Activated CD4-positive, alpha-beta T cell treated with anti-CD3 and anti-CD28 coated beads for 36 hours (primary cell): Measurements from ENCODE around the gene MLLT1. TPM values are rescaled to one million over a fixed set of nuclear protein-coding genes. Genes with fewer than 3 reads are reported as not detected.

ENCODE experiments used
- ATAC-seq: fragments of 200-7000 bp; cut with Tn5 transposase; one replicate; pipeline ENCODE4 v1.10.0; 2021; ENCODE audit warnings: mild to moderate bottlenecking, moderate library complexity
- CTCF ChIA-PET: fragments of 350-600 bp; sonication (Branson Sonifier 250); formaldehyde crosslinking; loops from one replicate; lab custom pipeline; 2021; ENCODE audit warnings: antibody characterized with exemption; lab: Charles Lee
- POLR2A ChIA-PET: fragments of 350-600 bp; sonication (Branson Sonifier 250); formaldehyde crosslinking; loops from one replicate; lab custom pipeline; 2021; ENCODE audit warnings: antibody characterized with exemption, inconsistent platforms; lab: Charles Lee
- DNase-seq: peaks from one replicate; pipeline ENCODE4 v3.0.0-alpha.2; 2020
- H3K27ac Mint-ChIP-seq: one replicate; pipeline ENCODE4 v1.8.0; 2021; ENCODE audit warnings: mixed read lengths
- H3K27me3 Mint-ChIP-seq: one replicate; pipeline ENCODE4 v1.8.0; 2021; ENCODE audit warnings: mixed read lengths
- H3K36me3 Mint-ChIP-seq: one replicate; pipeline ENCODE4 v1.8.0; 2021; ENCODE audit warnings: low read depth, mixed read lengths
- H3K4me1 Mint-ChIP-seq: one replicate; pipeline ENCODE4 v1.8.0; 2021; ENCODE audit warnings: mixed read lengths
- H3K4me3 Mint-ChIP-seq: one replicate; pipeline ENCODE4 v1.8.0; 2021; ENCODE audit warnings: mild to moderate bottlenecking, moderate library complexity, mixed read lengths
- H3K9me3 Mint-ChIP-seq: one replicate; pipeline ENCODE4 v1.8.0; 2021; ENCODE audit warnings: low read depth, mixed read lengths
- intact Hi-C, 2 experiments: fragments of 100-400 bp; cut with DNase I in 1 of 2; cut with micrococcal nuclease in 1 of 2; formaldehyde crosslinking; loops; one replicate each; pipeline versions ENCODE4 v1.14.2 to v1.15.1; 2022 to 2024; cut with DNase I, micrococcal nuclease
- total RNA-seq, 2 experiments: library from RNA; stranded (reverse); gene quantifications; one replicate each; pipeline ENCODE4 v1.2.3, GENCODE V29; 2021

MLLT1 gene
- total RNA-seq, 2 experiments from 2014 or later = 45.0 to 46.6 TPM

GRCh38 chr19:6211632-6212402, 68.0 kb downstream of the MLLT1 start:
- no peaks in the 10 kb centered on the region for H3K4me1 Mint-ChIP-seq
- CTCF ChIA-PET = interaction anchor here (0.5 kb wide), 1 partner anchor 86 kb away, joined by 3 read pairs; no protein-coding TSS in a partner anchor
- H3K36me3 Mint-ChIP-seq = peaks cover 5% of the 10 kb centered on the region
- H3K27me3 Mint-ChIP-seq = no peaks in the 10 kb centered on the region
- no peak overlapping the region for H3K27ac Mint-ChIP-seq
- POLR2A ChIA-PET = no interaction called here
- DNase-seq (no peak), ATAC-seq (no peak)
- intact Hi-C loops = no loop called here
- no peaks in the 10 kb centered on the region for H3K9me3 Mint-ChIP-seq
- H3K4me3 Mint-ChIP-seq = no peak overlapping the region

- ATAC-seq (no peak), DNase-seq (no peak)
- Mint-ChIP-seq H3K36me3 (peaks cover 5% of the 10 kb centered on the region), H3K9me3 (no peaks in the 10 kb centered on the region), H3K27ac (no peak overlapping the region), H3K27me3 (no peaks in the 10 kb centered on the region), H3K4me3 (no peak overlapping the region), H3K4me1 (no peaks in the 10 kb centered on the region)
- intact Hi-C loops = no loop called here
- CTCF ChIA-PET = interaction anchor here (0.5 kb wide), 2 partner anchors 85 to 327 kb away, joined by 3 read pairs; no protein-coding TSS in a partner anchor
- POLR2A ChIA-PET = no interaction called here
These were observed 68.8 kb downstream of the MLLT1 start for GRCh38 chr19:6210721-6211600.

GRCh38 chr19:6210091-6210490, 69.7 kb downstream of the MLLT1 start:
- intact Hi-C loops = no loop called here
- Mint-ChIP-seq H3K27ac (no peak overlapping the region), H3K27me3 (no peaks in the 10 kb centered on the region), H3K9me3 (no peaks in the 10 kb centered on the region), H3K36me3 (peaks cover 5% of the 10 kb centered on the region), H3K4me3 (no peak overlapping the region), H3K4me1 (no peaks in the 10 kb centered on the region)
- no peak for ATAC-seq
- DNase-seq = no peak
- POLR2A ChIA-PET = no interaction called here
- CTCF ChIA-PET = no interaction called here

DNA sequence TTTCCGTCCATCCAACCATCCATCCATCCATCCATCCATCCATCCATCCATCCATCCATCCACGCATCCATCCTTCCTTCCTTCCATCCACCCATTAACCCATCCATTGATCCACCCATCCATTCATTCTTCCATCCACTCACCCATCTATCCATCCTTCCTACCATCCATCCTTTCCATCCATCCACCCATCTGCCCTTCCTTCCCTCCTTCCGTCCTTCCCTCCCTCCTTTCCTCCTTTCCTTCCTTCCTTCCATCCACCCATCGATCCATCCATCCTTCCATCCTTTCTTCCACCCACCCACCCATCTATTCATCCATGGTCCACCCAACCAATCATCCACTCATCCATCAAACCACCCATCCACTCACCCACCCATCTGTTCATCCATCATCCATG, 70.1 kb downstream of the MLLT1 start:
- POLR2A ChIA-PET = interaction anchor here (0.6 kb wide), 2 partner anchors 83 to 100 kb away, joined by 3 to 4 read pairs; no protein-coding TSS in a partner anchor
- no peak for ATAC-seq

GRCh38 chr19:6209233-6209632, 70.5 kb downstream of the MLLT1 start:
- POLR2A ChIA-PET = interaction anchor here (0.6 kb wide), 2 partner anchors 83 to 100 kb away, joined by 3 to 4 read pairs; no protein-coding TSS in a partner anchor
- Mint-ChIP-seq H3K27ac (no peak overlapping the region), H3K9me3 (no peaks in the 10 kb centered on the region), H3K36me3 (peaks cover 5% of the 10 kb centered on the region), H3K4me1 (no peaks in the 10 kb centered on the region), H3K4me3 (no peak overlapping the region), H3K27me3 (no peaks in the 10 kb centered on the region)
- CTCF ChIA-PET = interaction anchor here (0.8 to 1.6 kb wide), 2 partner anchors 9 to 541 kb away, joined by 3 to 5 read pairs; no protein-coding TSS in a partner anchor
- intact Hi-C loops = no loop called here
- DNase-seq (no peak), ATAC-seq (no peak)

More for the DNA sequence above, 70.1 kb downstream of the MLLT1 start:
- Mint-ChIP-seq H3K27me3 (no peaks in the 10 kb centered on the region), H3K27ac (no peak overlapping the region), H3K36me3 (peaks cover 5% of the 10 kb centered on the region), H3K4me1 (no peaks in the 10 kb centered on the region), H3K4me3 (no peak overlapping the region), H3K9me3 (no peaks in the 10 kb centered on the region)
- intact Hi-C loops = no loop called here
- CTCF ChIA-PET = interaction anchor here (1.6 kb wide), 1 partner anchor 9 kb away, joined by 5 read pairs; no protein-coding TSS in a partner anchor
- no peak for DNase-seq

DNA sequence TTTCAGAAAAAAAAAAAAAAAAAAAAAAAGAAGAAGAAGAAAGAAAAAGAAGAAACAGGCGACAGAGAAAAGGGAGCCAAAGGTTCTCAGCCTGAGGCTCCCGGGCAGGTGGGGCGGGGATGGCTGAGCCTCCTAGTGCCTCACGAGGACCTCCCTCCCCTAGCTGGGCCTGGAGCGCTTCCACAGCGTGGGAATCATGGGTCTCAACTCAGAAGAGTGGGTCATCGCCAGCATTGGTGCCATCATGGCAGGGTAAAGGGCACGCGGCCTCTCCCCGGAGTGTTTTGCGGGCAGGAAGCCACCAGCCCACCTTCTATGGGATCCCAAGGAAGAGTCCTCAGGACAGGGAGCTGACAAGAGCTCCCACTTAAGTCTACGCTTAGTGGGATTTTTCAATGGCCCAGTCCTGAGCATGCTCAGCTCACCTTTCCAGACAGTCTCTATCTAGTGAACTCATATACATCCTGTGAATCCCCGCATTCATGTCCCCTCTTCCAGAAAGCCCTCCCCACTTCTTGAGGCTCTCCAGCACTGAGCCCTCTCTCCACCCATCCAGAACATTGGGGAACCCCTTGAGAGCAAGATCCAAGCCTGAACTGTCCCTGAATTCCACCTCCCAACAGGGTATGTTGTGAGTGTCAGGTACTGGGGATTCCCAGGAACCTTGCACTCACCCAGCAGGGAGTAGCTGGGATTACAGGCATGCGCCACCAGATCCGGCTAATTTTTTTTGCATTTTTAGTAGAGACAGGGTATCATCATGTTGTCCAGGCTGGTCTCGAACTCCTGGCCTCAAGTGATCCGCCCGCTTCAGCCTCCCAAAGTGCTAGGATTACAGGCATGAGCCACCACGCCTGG, 74.7 kb downstream of the MLLT1 start:
- no peaks in the 10 kb centered on the region for H3K4me1 Mint-ChIP-seq
- no peaks in the 10 kb centered on the region for H3K9me3 Mint-ChIP-seq
- intact Hi-C loops = no loop called here
- H3K27ac Mint-ChIP-seq = no peak overlapping the region
- no peak for DNase-seq
- CTCF ChIA-PET = interaction anchor here (0.7 to 0.9 kb wide), 2 partner anchors 14 to 43 kb away, joined by 3 to 4 read pairs; no protein-coding TSS in a partner anchor
- no peaks in the 10 kb centered on the region for H3K36me3 Mint-ChIP-seq
- H3K4me3 Mint-ChIP-seq = no peak overlapping the region
- POLR2A ChIA-PET = no interaction called here
- H3K27me3 Mint-ChIP-seq = no peaks in the 10 kb centered on the region
- ATAC-seq = no peak

- Mint-ChIP-seq H3K36me3 (peaks cover 1% of the 10 kb centered on the region), H3K27ac (no peak overlapping the region), H3K4me3 (no peak overlapping the region), H3K27me3 (no peaks in the 10 kb centered on the region), H3K4me1 (peaks cover 1% of the 10 kb centered on the region), H3K9me3 (no peaks in the 10 kb centered on the region)
- DNase-seq (no peak), ATAC-seq (no peak)
- intact Hi-C loops = no loop called here
- CTCF ChIA-PET = interaction anchor here (0.7 kb wide), 1 partner anchor 42 kb away, joined by 3 read pairs; no protein-coding TSS in a partner anchor
- POLR2A ChIA-PET = no interaction called here
These were observed 75.6 kb downstream of the MLLT1 start for GRCh38 chr19:6204212-6204611.

GRCh38 chr19:6199240-6199994, 80.4 kb downstream of the MLLT1 start:
- H3K4me1 Mint-ChIP-seq = peaks cover 12% of the 10 kb centered on the region
- intact Hi-C loops = loop anchor here (1.0 to 2.0 kb wide), 14 partner anchors 38 to 1231 kb away; partner anchors contain the start of genes CLPP (in 2 of the 2), CATSPERD (in 1 of the 2), DUS3L (in 1 of the 2) and GPR108 (in 1 of the 2)
- peaks cover 3% of the 10 kb centered on the region for H3K9me3 Mint-ChIP-seq
- H3K36me3 Mint-ChIP-seq = peaks cover 16% of the 10 kb centered on the region
- ATAC-seq (peak; percentile 95), DNase-seq (peak; percentile 100)
- H3K27me3 Mint-ChIP-seq = no peaks in the 10 kb centered on the region
- H3K27ac Mint-ChIP-seq = peak overlapping the region; percentile 92
- peak overlapping the region; percentile 100 for H3K4me3 Mint-ChIP-seq
- CTCF ChIA-PET = interaction anchor here (0.8 kb wide), 1 partner anchor 19 kb away, joined by 5 read pairs; no protein-coding TSS in a partner anchor
- POLR2A ChIA-PET = interaction anchor here (0.9 kb wide), 1 partner anchor 223 kb away, joined by 3 read pairs; no protein-coding TSS in a partner anchor

DNA sequence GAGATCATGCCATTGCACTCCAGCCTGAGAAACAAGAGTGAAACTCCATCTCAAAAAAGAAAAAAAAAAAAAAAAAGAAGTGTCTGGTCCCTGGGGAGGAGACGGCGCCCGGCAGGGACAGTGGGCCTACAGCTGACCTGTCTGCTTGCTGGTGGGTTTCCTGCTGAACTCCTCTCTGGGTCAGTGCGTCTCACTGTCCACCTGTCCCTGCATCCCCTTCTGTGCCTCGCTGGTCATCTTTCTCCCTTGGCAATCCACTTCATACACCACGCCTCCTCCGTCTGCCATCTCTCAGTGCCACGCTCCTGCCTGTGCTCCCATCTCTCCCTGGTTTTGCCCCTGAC, 80.9 kb downstream of the MLLT1 start:
- H3K36me3 Mint-ChIP-seq = peaks cover 16% of the 10 kb centered on the region
- ChIA-PET CTCF (no interaction called here), POLR2A (no interaction called here)
- ATAC-seq (no peak), DNase-seq (no peak)
- H3K27ac Mint-ChIP-seq = peak overlapping the region; percentile 92
- intact Hi-C loops = loop anchor here (1.0 to 2.0 kb wide), 14 partner anchors 38 to 1230 kb away; partner anchors contain the start of genes CLPP (in 2 of the 2), CATSPERD (in 1 of the 2), DUS3L (in 1 of the 2) and GPR108 (in 1 of the 2)
- H3K27me3 Mint-ChIP-seq = no peaks in the 10 kb centered on the region
- H3K4me1 Mint-ChIP-seq = peaks cover 12% of the 10 kb centered on the region
- H3K4me3 Mint-ChIP-seq = peak overlapping the region; percentile 100
- H3K9me3 Mint-ChIP-seq = peaks cover 3% of the 10 kb centered on the region

GRCh38 chr19:6196361-6196760, 83.4 kb downstream of the MLLT1 start:
- no peak for ATAC-seq
- ChIA-PET CTCF (no interaction called here), POLR2A (no interaction called here)
- no peak overlapping the region for H3K27ac Mint-ChIP-seq
- peaks cover 32% of the 10 kb centered on the region for H3K36me3 Mint-ChIP-seq
- no peak overlapping the region for H3K4me3 Mint-ChIP-seq
- intact Hi-C loops = no loop called here
- DNase-seq = no peak
- peaks cover 12% of the 10 kb centered on the region for H3K4me1 Mint-ChIP-seq
- H3K9me3 Mint-ChIP-seq = peaks cover 5% of the 10 kb centered on the region
- H3K27me3 Mint-ChIP-seq = no peaks in the 10 kb centered on the region
